HG03575 (cell line): ENCODE measurements around the gene HID1.
"Not testable (repeated sequence)": the region's sequence is repeated elsewhere in the genome, so short reads cannot be mapped to it uniquely, and the experiment has no call there.

Source experiments
- ATAC-seq: cut with Tn5 transposase; IDR thresholded peaks from one replicate; pipeline ENCODE4 v1.9.1; 2021; ENCODE audit not compliant: unreplicated experiment, insufficient number of reproducible peaks, low FRiP score; ENCODE audit errors: extremely low read depth

Gene HID1

GRCh38 chr17:74907012-74907411, 65.5 kb downstream of the HID1 start:
- no peak for ATAC-seq

- ATAC-seq = not testable (repeated sequence)
Observed at GRCh38 chr17:74906214-74906793, 66.3 kb downstream of the HID1 start.

- no peak for ATAC-seq
Observed at GRCh38 chr17:74904687-74905409, 67.7 kb downstream of the HID1 start.

GRCh38 chr17:74903671-74904070, 68.9 kb downstream of the HID1 start:
- ATAC-seq = no peak

GRCh38 chr17:74903034-74903433, 69.5 kb downstream of the HID1 start:
- no peak for ATAC-seq

- no peak for ATAC-seq
Observed at GRCh38 chr17:74901353-74902135, 71.0 kb downstream of the HID1 start.
